Testis (tissue), 3 donors: ENCODE data around the gene SRD5A1. TPM values are rescaled to one million over a fixed set of nuclear protein-coding genes. Genes with fewer than 3 reads are reported as not detected.

Experiments used
- DNase-seq: peaks from one replicate; pipeline ENCODE4 v3.0.0-alpha.2; 2019
- H3K27ac ChIP-seq, 2 donors: fragments of 200-600 bp; sonication (generic); one replicate each; pipeline ENCODE4 v1.5.1; 2019
- H3K27me3 ChIP-seq: fragments of 200-600 bp; sonication (generic); one replicate; pipeline ENCODE4 v1.5.1; 2019
- H3K36me3 ChIP-seq: fragments of 200-600 bp; sonication (generic); one replicate; pipeline ENCODE4 v1.5.1; 2017; ENCODE audit warnings: low read depth; ENCODE audit errors: missing control alignments
- H3K4me1 ChIP-seq: fragments of 200-600 bp; sonication (generic); one replicate; pipeline ENCODE4 v1.5.1; 2019
- H3K4me3 ChIP-seq, 2 donors: fragments of 200-600 bp; sonication (generic); one replicate each; pipeline ENCODE4 v1.5.1; 2017 to 2019
- H3K9me3 ChIP-seq: fragments of 200-600 bp; sonication (generic); one replicate; pipeline ENCODE4 v1.5.1; 2017
- CTCF ChIP-seq, 3 experiments: fragments of 450-650 bp in 2 of 3; fragments of 200-600 bp in 1 of 3; sonication (generic) in 1 of 3; IDR thresholded peaks; one replicate each; pipeline ENCODE4 v1.5.1; 2016 to 2019; ENCODE audit warnings: antibody characterized with exemption in 3 of 3, mild to moderate bottlenecking in 2 of 3, moderate library complexity in 1 of 3
- POLR2A ChIP-seq: fragments of 450-650 bp; IDR thresholded peaks from one replicate; pipeline ENCODE4 v1.6.1; 2017; ENCODE audit warnings: antibody characterized with exemption, mild to moderate bottlenecking, moderate library complexity
- WGBS, 2 donors: methylation state at CpG; one replicate each; pipeline ENCODE4 v1.1.5; 2018; 5-methylcytosine and 5-hydroxymethylcytosine counted together
- intact Hi-C: fragments of 100-400 bp; cut with DNase I; formaldehyde crosslinking; loops from one replicate; pipeline ENCODE4 v1.15.1; 2023; ENCODE audit warnings: low total_unique reads
- polyA plus RNA-seq: library from polyadenylated mRNA; stranded (reverse); fragments of 350-450 nt; fragmentation: Illumina TruSeq; extraction: RNeasy Lipid Tissue Mini Kit (QIAGEN cat#74804); gene quantifications from one replicate; pipeline ENCODE4 v1.2.3, GENCODE V29; 2014; ENCODE audit warnings: low read depth, low replicate concordance; ENCODE audit not compliant: insufficient read depth
- total RNA-seq, 2 donors: library from RNA; depleted of rRNA; stranded (reverse); fragments of >200 nt; gene quantifications; one replicate each; pipeline ENCODE4 v1.2.3, GENCODE V29; 2016

SRD5A1 gene
- total and polyA plus RNA-seq, 3 donors from 2014 or later: 3.8 to 13.9 (median 7.9) TPM

- H3K4me3 ChIP-seq: no peak overlapping the region
- no peaks in the 10 kb centered on the region for H3K27me3 ChIP-seq
- H3K36me3 ChIP-seq: no peaks in the 10 kb centered on the region
- no peaks in the 10 kb centered on the region for H3K9me3 ChIP-seq
- H3K4me1 ChIP-seq: peaks cover 39% of the 10 kb centered on the region
- H3K27ac ChIP-seq: no peak overlapping the region
- WGBS, 2 donors: 42 to 49% methylated on average over 15 to 17 of the region's 17 CpGs
- TF ChIP-seq CTCF (IDR thresholded peaks at IDR 0.05) (no peak), POLR2A (no peak)
- no peak for DNase-seq
- intact Hi-C loops: no loop called here
Observed at GRCh38 chr5:6715758-6716628, 82.8 kb downstream of the SRD5A1 start.

GRCh38 chr5:6716629-6717149 lies 83.4 kb downstream of the SRD5A1 start:
- Histone ChIP-seq H3K27me3 (no peaks in the 10 kb centered on the region), H3K27ac (no peak overlapping the region), H3K9me3 (no peaks in the 10 kb centered on the region), H3K36me3 (no peaks in the 10 kb centered on the region), H3K4me1 (peaks cover 44% of the 10 kb centered on the region), H3K4me3 (no peak overlapping the region)
- TF ChIP-seq POLR2A (no peak), CTCF (IDR thresholded peaks at IDR 0.05) (no peak)
- WGBS, 2 donors: 64 to 73% methylated on average over 4 of the region's 4 CpGs
- intact Hi-C loops: no loop called here
- DNase-seq: no peak

GRCh38 chr5:6717247-6717646 lies 84.0 kb downstream of the SRD5A1 start:
- no peaks in the 10 kb centered on the region for H3K27me3 ChIP-seq
- TF ChIP-seq CTCF (IDR thresholded peaks at IDR 0.05) (no peak), POLR2A (no peak)
- DNase-seq: no peak
- no peaks in the 10 kb centered on the region for H3K9me3 ChIP-seq
- no peak overlapping the region for H3K27ac ChIP-seq
- no peaks in the 10 kb centered on the region for H3K36me3 ChIP-seq
- peaks cover 41% of the 10 kb centered on the region for H3K4me1 ChIP-seq
- H3K4me3 ChIP-seq: no peak overlapping the region
- intact Hi-C loops: no loop called here

GRCh38 chr5:6717687-6718086 lies 84.4 kb downstream of the SRD5A1 start:
- H3K9me3 ChIP-seq: no peaks in the 10 kb centered on the region
- no peaks in the 10 kb centered on the region for H3K36me3 ChIP-seq
- WGBS, 2 donors: 70 to 76% methylated on average over 4 of the region's 4 CpGs
- H3K4me3 ChIP-seq: no peak overlapping the region
- intact Hi-C loops: no loop called here
- no peaks in the 10 kb centered on the region for H3K27me3 ChIP-seq
- peaks cover 45% of the 10 kb centered on the region for H3K4me1 ChIP-seq
- no peak overlapping the region for H3K27ac ChIP-seq
- TF ChIP-seq CTCF (IDR thresholded peaks at IDR 0.05): no peak
- TF ChIP-seq POLR2A: no peak
- no peak for DNase-seq
